Osteoblast (primary cell): ENCODE measurements around the gene CPNE1. TPM values are rescaled to one million over a fixed set of nuclear protein-coding genes. Genes with fewer than 3 reads are reported as not detected.
"Not testable (repeated sequence)": the region's sequence is repeated elsewhere in the genome, so short reads cannot be mapped to it uniquely, and the experiment has no call there.

Experiments
- DNase-seq: peaks from one replicate; pipeline ENCODE4 v3.0.0; 2011; ENCODE audit warnings: low spot score, mixed read lengths; ENCODE audit not compliant: insufficient read length; ENCODE audit errors: missing footprints
- H2AFZ ChIP-seq: 2 replicates; pipeline ENCODE4 v1.6.0; 2011; ENCODE audit warnings: mild to moderate bottlenecking, low read length
- H3K27ac ChIP-seq: 2 replicates; pipeline ENCODE4 v1.5.1; 2011; ENCODE audit warnings: mild to moderate bottlenecking, low read depth, low read length, moderate library complexity
- H3K27me3 ChIP-seq: 2 replicates; pipeline ENCODE4 v1.6.0; 2012; ENCODE audit warnings: mild to moderate bottlenecking, control low read depth, inconsistent platforms, low read length, moderate library complexity; ENCODE audit not compliant: insufficient read depth
- H3K36me3 ChIP-seq: 2 replicates; pipeline ENCODE4 v1.5.1; 2011; ENCODE audit warnings: mild to moderate bottlenecking, low read length, control low read depth, moderate library complexity; ENCODE audit not compliant: insufficient read depth
- H3K4me1 ChIP-seq: 2 replicates; pipeline ENCODE4 v1.5.1; 2011; ENCODE audit warnings: mild to moderate bottlenecking, low read length, control low read depth, moderate library complexity; ENCODE audit not compliant: insufficient read depth
- H3K4me2 ChIP-seq: 2 replicates; pipeline ENCODE4 v1.6.0; 2011; ENCODE audit warnings: mild to moderate bottlenecking, low read length; ENCODE audit not compliant: insufficient read depth
- H3K4me3 ChIP-seq: fragments of 200-600 bp; sonication (generic); 3 replicates; pipeline ENCODE4 v1.5.1; 2012; ENCODE audit warnings: mild to moderate bottlenecking, low read length, inconsistent platforms; ENCODE audit not compliant: insufficient read depth
- H3K79me2 ChIP-seq: 2 replicates; pipeline ENCODE4 v1.6.0; 2012; ENCODE audit warnings: mild to moderate bottlenecking, low read length, control low read depth, inconsistent platforms; ENCODE audit not compliant: insufficient read depth
- H3K9me3 ChIP-seq: 2 replicates; pipeline ENCODE4 v1.5.1; 2011; ENCODE audit warnings: low read depth, low read length, control low read depth
- H4K20me1 ChIP-seq: 2 replicates; pipeline ENCODE4 v1.6.0; 2012; ENCODE audit warnings: mild to moderate bottlenecking, low read length, control low read depth; ENCODE audit not compliant: insufficient read depth
- CTCF ChIP-seq: IDR thresholded peaks from 2 replicates; pipeline ENCODE4 v1.5.1; 2011; ENCODE audit warnings: mild to moderate bottlenecking, low read depth, low read length, moderate library complexity; ENCODE audit errors: extremely low read depth
- total RNA-seq: library from RNA; depleted of rRNA; stranded (reverse); fragments of >200 nt; gene quantifications from 2 replicates; pipeline ENCODE4 v1.2.3, GENCODE V29; 2012

Gene CPNE1
- total RNA-seq, 1 donor = 165 TPM

GRCh38 chr20:35705894-35706293, 41.2 kb upstream of the CPNE1 start:
- H3K4me2 ChIP-seq, H3K27me3 ChIP-seq, H2AFZ ChIP-seq, H3K4me3 ChIP-seq, DNase-seq, H3K9me3 ChIP-seq: not testable (repeated sequence)
- Histone ChIP-seq H3K79me2 (peaks cover 49% of the 10 kb centered on the region), H3K36me3 (peaks cover 93% of the 10 kb centered on the region), H4K20me1 (peaks cover 56% of the 10 kb centered on the region), H3K4me1 (peaks cover 18% of the 10 kb centered on the region), H3K27ac (peak overlapping the region; percentile 30)

DNA sequence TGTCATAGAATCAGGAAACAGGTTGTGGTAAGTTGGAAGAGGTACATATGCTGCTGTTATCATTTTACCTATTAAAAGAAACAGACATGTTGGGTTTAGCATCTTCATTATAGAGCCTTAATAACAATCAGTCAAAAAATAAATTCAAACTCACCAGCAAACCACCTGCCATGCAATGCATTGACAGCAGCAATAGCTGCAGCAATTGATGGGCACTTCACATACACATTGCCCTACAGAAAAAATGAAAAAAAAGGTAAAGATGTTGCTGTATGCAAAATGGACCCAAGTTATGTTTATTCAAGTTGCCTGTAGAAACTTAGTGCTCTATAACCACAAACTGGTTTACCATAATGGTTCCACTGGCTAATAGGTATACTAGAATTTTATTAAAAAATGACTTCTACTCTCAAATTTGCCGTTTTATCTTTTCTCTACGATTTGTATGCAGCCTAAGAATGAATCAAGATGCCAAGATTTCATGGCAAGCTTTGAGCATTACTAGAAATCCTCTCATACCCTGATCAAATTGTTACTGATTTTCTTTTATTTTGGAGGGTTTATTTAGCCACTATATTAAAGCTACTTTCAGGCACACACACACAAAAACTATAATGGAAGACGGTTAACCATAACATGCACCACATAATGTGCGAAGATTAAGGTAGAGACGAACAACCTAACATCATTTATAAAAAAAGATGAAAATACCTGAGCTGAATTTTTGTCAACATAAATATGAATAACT, 40.0 kb upstream of the CPNE1 start:
- peaks cover 41% of the 10 kb centered on the region for H3K79me2 ChIP-seq
- no peak overlapping the region for H3K27ac ChIP-seq
- H3K4me1 ChIP-seq = peaks cover 20% of the 10 kb centered on the region
- no peak overlapping the region for H2AFZ ChIP-seq
- peaks cover 81% of the 10 kb centered on the region for H3K36me3 ChIP-seq
- no peak for TF ChIP-seq CTCF
- no peaks in the 10 kb centered on the region for H3K9me3 ChIP-seq
- H3K27me3 ChIP-seq = no peaks in the 10 kb centered on the region
- H3K4me3 ChIP-seq = no peak overlapping the region
- H3K4me2 ChIP-seq = no peak overlapping the region
- DNase-seq = no peak
- H4K20me1 ChIP-seq = peaks cover 44% of the 10 kb centered on the region

GRCh38 chr20:35702824-35703695, 38.4 kb upstream of the CPNE1 start:
- H3K4me3 ChIP-seq = no peak overlapping the region
- peaks cover 44% of the 10 kb centered on the region for H3K79me2 ChIP-seq
- no peak for TF ChIP-seq CTCF
- no peak overlapping the region for H2AFZ ChIP-seq
- no peak overlapping the region for H3K4me2 ChIP-seq
- DNase-seq = peak; percentile 21
- no peaks in the 10 kb centered on the region for H3K9me3 ChIP-seq
- H3K27ac ChIP-seq = peak overlapping the region; percentile 60
- H3K4me1 ChIP-seq = peaks cover 24% of the 10 kb centered on the region
- peaks cover 31% of the 10 kb centered on the region for H4K20me1 ChIP-seq
- peaks cover 65% of the 10 kb centered on the region for H3K36me3 ChIP-seq
- H3K27me3 ChIP-seq = no peaks in the 10 kb centered on the region

DNA sequence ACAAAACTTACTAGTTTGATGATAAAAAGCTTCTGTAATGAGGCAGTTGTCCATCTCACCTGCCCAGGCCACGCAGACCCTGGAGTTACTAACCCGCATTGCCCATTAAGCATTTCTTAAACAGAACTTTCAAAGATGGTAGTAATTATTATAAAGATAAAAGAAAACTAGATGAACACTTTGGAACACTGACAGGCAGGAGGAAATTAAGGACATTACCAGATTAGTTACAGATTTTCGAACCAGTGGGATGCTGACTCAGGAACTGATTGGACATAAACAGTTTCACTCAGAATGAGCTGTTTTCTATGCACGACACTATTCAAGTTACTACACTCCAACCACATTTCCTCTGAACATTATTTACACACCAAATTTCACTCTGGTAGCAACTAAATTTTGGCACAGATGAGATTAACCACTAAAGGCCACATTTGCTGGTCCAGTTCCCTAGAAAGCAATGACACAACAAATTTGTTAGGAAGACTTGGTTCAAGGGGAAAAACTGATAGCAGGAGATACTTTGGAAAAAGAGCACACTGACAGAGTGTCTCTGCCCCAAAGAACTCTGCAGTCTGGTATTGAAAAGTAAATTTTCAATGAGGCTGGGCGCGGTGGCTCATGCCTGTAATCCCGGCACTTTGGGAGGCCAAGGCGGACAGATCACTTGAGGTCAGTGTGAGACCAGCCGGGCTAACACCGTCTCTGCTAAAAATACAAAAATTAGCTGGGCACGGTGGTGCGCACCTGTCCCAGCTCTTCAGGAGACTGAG, 37.5 kb upstream of the CPNE1 start:
- H4K20me1 ChIP-seq = peaks cover 25% of the 10 kb centered on the region
- H3K27me3 ChIP-seq = no peaks in the 10 kb centered on the region
- peak; percentile 48 for DNase-seq
- no peak overlapping the region for H2AFZ ChIP-seq
- no peaks in the 10 kb centered on the region for H3K9me3 ChIP-seq
- peaks cover 57% of the 10 kb centered on the region for H3K36me3 ChIP-seq
- no peak for TF ChIP-seq CTCF
- H3K79me2 ChIP-seq = peaks cover 47% of the 10 kb centered on the region
- no peak overlapping the region for H3K4me2 ChIP-seq
- peak overlapping the region; percentile 60 for H3K27ac ChIP-seq
- H3K4me3 ChIP-seq = no peak overlapping the region
- peaks cover 30% of the 10 kb centered on the region for H3K4me1 ChIP-seq
